Umbilical cord (tissue), 2 donors: ENCODE data around the gene UBALD1. TPM values are rescaled to one million over a fixed set of nuclear protein-coding genes. Genes with fewer than 3 reads are reported as not detected.
"Not testable (repeated sequence)": the region's sequence is repeated elsewhere in the genome, so short reads cannot be mapped to it uniquely, and the experiment has no call there.

Experiments used
- DNase-seq: peaks from one replicate; pipeline ENCODE4 v3.0.0-alpha.2; 2015; ENCODE audit warnings: low spot score
- total RNA-seq: library from RNA; depleted of rRNA; stranded (reverse); fragments of >200 nt; gene quantifications from one replicate; pipeline ENCODE4 v1.2.3, GENCODE V29; 2014; ENCODE audit warnings: low replicate concordance; ENCODE audit not compliant: insufficient read depth

UBALD1 gene
- total RNA-seq, 1 donor from 2014 or later: 1.4 TPM

- DNase-seq: no peak
Observed at GRCh38 chr16:4599037-4599436, 15.7 kb downstream of the UBALD1 start.

GRCh38 chr16:4597174-4597573 lies 17.5 kb downstream of the UBALD1 start:
- DNase-seq: no peak

GRCh38 chr16:4594433-4595410 lies 20.0 kb downstream of the UBALD1 start:
- no peak for DNase-seq

- no peak for DNase-seq
Observed at GRCh38 chr16:4593086-4593485, 21.6 kb downstream of the UBALD1 start.

GRCh38 chr16:4591706-4592470 lies 22.8 kb downstream of the UBALD1 start:
- peak; percentile 69 for DNase-seq

GRCh38 chr16:4591191-4591590 lies 23.5 kb downstream of the UBALD1 start:
- DNase-seq: no peak

GRCh38 chr16:4588961-4589360 lies 25.7 kb downstream of the UBALD1 start:
- DNase-seq: no peak

GRCh38 chr16:4588386-4588785 lies 26.3 kb downstream of the UBALD1 start:
- no peak for DNase-seq

GRCh38 chr16:4586291-4586690 lies 28.4 kb downstream of the UBALD1 start:
- no peak for DNase-seq

GRCh38 chr16:4583906-4584305 lies 30.8 kb downstream of the UBALD1 start:
- no peak for DNase-seq

- DNase-seq: no peak
Observed at GRCh38 chr16:4580250-4580649, 34.4 kb downstream of the UBALD1 start.

- no peak for DNase-seq
Observed at GRCh38 chr16:4578961-4579530, 35.6 kb downstream of the UBALD1 start.

GRCh38 chr16:4576008-4576407 lies 38.7 kb downstream of the UBALD1 start:
- no peak for DNase-seq

- no peak for DNase-seq
Observed at GRCh38 chr16:4574919-4575705, 39.6 kb downstream of the UBALD1 start.

- DNase-seq: not testable (repeated sequence)
Observed at GRCh38 chr16:4573926-4574325, 40.8 kb downstream of the UBALD1 start.

- no peak for DNase-seq
Observed at GRCh38 chr16:4572715-4573114, 42.0 kb downstream of the UBALD1 start.

- DNase-seq: no peak
Observed at GRCh38 chr16:4570688-4571321, 43.9 kb downstream of the UBALD1 start.

- DNase-seq: no peak
Observed at GRCh38 chr16:4570086-4570485, 44.6 kb downstream of the UBALD1 start.

GRCh38 chr16:4566144-4566543 lies 48.5 kb downstream of the UBALD1 start:
- DNase-seq: no peak

- no peak for DNase-seq
Observed at GRCh38 chr16:4564661-4565267, 49.9 kb downstream of the UBALD1 start.
